GM18498 (cell line): ENCODE measurements around the gene GABBR2.

Experiments
- ATAC-seq: cut with Tn5 transposase; IDR thresholded peaks from one replicate; pipeline ENCODE4 v1.9.1; 2021; ENCODE audit warnings: mild to moderate bottlenecking, moderate library complexity; ENCODE audit not compliant: unreplicated experiment

GABBR2 gene

DNA sequence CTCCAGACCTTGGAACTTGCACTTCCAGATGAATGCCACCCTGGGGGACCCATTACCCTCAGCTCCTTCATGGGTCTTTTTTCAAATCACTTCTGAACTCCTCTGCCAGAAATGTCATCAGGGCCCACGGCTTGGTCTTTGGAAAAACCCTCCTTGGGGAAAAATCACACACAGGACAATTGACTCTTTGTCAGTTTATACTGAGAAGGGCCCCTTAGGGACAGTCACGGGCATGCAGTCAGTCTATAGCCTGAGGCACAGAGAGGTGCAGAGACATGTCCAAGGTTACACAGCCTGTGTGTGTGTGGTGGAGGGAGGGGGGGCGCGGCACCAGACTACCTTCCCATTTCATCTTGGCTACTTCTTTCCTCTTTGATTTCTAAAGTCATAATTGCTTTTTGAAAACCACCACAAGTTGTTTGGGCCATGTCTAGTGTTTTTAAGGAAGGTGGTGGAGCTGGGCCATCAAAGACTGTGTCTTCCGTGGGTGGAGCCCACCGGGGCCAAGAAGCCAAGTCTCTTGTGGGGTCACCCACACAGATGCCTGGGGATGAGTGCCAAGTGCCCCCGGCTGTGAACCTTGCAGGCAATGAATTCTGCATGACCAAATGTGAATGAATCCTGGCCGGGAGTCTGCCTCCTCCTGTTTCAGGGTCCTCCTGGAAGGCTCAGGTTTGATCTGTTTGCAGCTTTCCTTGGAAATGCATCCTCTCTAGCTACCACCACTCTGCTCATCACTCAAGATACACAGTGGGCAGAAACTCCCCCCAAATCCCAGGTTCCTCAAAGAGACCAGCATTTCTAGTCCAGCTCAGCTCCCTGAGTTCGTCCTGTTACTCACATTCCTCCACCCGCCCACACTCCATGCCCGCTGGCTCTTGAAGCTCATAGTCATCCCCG lies 253.2 kb downstream of the GABBR2 start:
- ATAC-seq = no peak

DNA sequence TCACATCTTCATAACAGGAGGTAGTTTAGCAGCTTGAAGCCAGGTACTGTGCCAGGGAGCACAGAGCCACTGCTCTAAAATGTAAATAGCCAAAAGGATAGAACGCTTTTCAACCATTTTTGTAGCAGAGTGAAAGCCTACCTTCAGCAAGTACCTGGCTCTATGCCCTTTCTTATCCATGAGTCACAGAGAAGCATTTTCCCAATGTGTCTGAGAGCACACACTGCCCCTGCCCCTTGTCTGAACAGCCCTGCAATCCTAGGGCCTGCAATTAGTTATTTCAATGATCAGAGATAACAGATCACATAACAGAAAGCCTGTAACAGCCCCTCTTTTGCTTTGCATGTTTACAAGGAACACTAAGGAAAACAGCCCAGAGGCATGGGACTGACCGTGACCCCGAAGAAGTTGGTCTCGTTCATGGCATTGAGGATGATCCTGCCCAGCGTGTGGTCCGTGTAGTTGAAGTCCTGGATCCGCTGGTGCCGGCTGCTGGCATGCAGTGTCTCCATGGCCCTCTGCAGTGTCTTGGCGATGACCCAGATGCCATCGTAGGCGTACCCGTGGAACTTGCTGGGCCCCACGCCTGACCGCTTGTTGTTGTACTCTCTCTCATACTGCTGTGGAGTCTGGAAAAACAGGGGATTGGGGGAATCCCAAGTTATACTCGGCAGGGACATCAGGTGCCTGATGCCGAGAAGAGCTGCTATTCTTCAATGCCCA lies 255.0 kb downstream of the GABBR2 start:
- ATAC-seq = no peak

DNA sequence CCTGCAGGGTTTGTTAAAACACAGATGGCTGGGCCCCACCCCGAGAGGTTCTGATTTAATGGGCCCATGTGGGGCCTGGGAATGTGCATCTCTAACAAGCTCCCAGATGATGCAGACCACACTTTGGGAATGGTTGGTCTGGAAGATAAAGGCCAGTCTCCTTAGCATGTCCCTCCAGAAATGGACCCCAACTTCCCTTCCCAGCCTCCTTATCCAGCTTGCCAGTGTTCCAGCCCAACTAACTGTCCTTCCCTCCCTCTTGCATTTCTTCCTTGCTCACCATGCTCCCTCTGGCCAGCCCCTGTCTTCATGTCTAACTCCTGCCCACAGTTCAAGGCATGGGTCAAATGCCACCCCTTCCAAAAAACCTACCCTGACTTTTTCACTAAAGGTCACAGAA lies 257.2 kb downstream of the GABBR2 start:
- ATAC-seq = no peak

GRCh38 chr9:98450496-98450895 lies 258.2 kb downstream of the GABBR2 start:
- no peak for ATAC-seq

DNA sequence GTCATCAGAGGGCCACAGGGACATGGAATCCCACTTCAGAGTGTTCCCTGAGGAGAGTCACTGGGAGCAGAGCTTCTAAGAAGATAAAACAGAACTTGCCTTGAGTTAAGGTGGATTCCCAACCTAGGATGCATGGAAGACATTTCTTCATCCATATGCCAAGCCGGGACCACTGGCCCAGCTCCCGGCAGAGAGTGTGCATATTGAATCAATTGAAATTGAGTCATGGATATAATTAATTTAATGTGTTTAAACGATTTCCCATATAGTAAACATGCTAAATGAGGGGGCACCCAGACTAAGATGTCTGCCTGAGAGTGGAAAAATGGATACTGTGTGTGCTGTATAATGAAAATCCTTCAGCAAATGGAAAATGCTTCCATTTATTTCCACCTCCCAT lies 258.9 kb downstream of the GABBR2 start:
- no peak for ATAC-seq

DNA sequence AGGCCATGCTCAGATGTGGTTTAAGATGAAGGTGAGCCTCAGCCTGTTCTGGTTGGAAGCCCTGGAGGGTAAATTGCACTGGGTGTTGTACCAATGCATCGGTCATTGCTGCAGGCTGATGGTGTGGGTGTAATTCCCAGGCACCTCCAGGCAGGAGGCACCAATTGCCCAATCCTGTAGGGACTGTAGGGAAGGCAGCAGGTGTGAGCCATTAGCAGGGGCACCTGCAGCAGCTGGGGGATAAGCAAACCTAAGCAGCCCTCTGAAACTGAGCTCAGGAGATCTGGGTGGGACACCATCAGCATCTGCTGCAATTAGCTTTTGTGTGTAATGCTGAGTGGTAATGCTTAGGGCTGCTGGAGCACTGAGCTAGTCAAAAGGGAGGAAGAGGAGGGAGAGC lies 263.2 kb downstream of the GABBR2 start:
- no peak for ATAC-seq

DNA sequence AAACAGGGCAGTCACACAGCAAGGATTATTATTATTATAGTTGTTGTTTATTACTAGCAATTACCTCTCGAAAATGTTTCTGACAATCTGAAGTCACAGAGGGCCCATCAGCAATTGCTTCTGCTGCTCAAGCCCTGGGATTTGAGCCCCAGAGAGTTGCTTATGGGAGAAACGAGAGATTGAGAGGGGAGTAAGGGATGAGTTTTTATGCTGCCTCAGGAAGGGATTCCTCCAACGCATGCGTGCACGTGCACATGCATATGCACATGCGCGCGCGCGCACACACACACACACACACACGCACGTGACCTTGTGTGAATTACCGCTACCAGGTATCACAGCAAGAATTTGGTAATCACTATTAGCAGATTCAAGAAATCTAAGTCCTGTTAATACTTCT lies 264.1 kb downstream of the GABBR2 start:
- no peak for ATAC-seq

GRCh38 chr9:98442541-98442940 lies 266.2 kb downstream of the GABBR2 start:
- no peak for ATAC-seq

GRCh38 chr9:98442114-98442513 lies 266.6 kb downstream of the GABBR2 start:
- no peak for ATAC-seq

DNA sequence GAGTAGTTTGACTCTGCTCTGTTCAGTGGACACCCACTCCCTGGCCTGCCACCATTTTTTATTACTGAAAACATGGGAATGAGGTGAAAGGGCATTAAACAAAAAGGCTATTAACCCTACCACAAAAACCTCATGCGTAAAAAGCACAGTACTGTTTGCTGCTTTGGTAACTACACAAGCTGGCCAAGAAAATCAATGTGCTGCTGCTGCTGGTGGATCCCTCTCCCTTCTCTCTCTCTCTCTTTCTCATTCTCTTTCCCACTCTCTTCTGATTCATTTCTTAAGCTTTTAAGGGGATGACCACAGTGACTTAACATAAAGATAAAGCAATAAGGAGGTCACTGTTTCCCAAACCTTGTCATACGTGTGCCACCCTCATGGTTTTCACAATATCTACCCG lies 270.1 kb downstream of the GABBR2 start:
- no peak for ATAC-seq

GRCh38 chr9:98437458-98438034 lies 271.2 kb downstream of the GABBR2 start:
- no peak for ATAC-seq

GRCh38 chr9:98432960-98433359 lies 275.8 kb downstream of the GABBR2 start:
- ATAC-seq = no peak

- ATAC-seq = no peak
These were observed 276.6 kb downstream of the GABBR2 start for GRCh38 chr9:98432134-98432533.

DNA sequence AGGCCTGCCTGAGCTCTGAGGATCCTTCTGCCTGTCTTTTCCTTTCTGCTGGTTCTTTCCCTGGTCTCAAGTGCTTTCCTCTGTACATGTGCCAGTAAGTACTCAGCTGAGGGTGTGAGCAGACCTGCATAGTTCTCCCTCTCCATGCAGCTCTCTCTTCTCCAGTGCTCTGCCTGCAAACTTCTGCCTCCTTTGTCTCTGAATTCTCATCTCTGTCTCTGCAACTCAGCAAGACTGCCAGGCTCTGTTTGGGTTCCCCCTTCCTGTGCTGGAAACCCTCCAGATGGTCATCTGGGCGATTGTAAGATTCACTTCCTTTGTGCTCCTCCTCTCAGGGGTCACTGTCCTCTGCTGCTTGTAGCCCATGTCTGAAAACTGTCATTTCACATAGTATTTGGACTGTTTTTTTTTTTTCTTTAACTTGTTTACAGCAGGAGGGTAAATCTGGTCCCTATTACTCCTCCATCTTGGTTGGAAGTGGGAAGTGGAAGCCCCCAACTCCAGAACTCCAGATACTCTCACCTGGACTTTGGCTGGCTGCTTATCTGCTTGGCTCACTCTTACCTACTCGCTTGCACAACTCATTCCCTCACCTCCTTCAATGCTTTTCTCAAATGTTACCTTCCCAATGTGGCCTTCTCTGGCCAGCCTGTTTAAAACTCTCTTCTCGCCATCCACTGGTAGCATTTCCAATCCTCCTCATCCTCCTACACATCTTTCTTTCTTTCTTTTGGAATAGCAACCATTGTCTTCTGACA lies 278.0 kb downstream of the GABBR2 start:
- no peak for ATAC-seq

- no peak for ATAC-seq
These were observed 279.1 kb downstream of the GABBR2 start for GRCh38 chr9:98429613-98430012.

GRCh38 chr9:98428454-98428853 lies 280.3 kb downstream of the GABBR2 start:
- ATAC-seq = no peak

DNA sequence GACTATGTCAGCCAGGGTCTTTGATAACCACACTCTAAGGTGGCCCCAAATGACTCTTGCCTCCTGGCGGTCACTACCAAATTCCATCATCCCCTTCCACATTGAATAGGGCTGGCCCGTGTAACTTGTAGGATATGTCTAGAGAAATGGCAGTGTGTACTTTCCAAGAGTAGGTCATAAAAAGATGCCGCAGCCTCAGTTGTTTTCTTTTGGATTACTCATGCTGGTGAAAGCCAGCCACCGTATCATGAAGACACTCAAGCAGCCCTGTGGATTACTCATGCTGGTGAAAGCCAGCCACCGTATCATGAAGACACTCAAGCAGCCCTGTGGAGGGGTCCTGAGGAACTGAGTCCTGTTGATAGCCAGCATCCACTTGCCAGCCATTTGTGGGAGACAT lies 281.2 kb downstream of the GABBR2 start:
- ATAC-seq = no peak

GRCh38 chr9:98425079-98425478 lies 283.7 kb downstream of the GABBR2 start:
- no peak for ATAC-seq

- no peak for ATAC-seq
These were observed 289.5 kb downstream of the GABBR2 start for GRCh38 chr9:98419260-98419603.

DNA sequence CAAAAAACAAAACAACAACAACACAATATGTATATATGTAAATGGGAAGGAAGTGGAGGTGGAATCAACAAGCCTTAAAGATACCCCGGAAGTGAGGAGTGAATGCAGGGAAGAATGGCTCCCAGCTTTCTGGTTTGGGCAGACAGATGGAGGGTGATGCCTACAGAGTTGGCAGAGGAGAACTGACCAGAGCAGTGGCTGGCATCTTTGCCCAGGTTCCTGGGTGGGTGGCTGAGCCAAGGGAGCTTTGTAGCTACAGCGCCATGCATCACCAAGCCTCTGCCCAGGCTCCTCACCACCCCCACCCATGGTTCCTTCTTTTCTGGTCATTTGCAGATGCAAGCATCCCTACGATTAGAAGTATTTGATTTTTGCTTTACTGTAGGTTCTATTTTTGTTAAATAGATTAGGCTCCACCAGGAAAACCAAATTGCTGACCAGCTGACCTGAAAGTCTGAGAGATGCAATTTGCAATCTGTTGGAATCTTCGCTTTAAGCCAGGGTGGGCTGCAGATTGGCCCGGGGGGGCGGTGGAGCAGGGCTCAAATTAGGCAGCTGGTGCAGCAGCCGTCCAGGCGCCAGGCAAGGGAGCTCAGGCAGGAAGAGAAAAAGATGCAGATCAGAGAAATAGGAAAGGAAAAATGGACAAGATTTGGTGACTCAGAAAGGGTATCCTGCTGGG lies 290.0 kb downstream of the GABBR2 start:
- no peak for ATAC-seq
